NCI-H187 treated with DMSO at 0.1 percent for 48 hours (cell line): ENCODE measurements around the gene NFE2L3.
"Not testable (repeated sequence)": the region's sequence is repeated elsewhere in the genome, so short reads cannot be mapped to it uniquely, and the experiment has no call there.

Experiments used
- DNase-seq: peaks from one replicate; lab custom pipeline; 2025; lab: John Stamatoyannopoulos, UW

The NFE2L3 gene

DNA sequence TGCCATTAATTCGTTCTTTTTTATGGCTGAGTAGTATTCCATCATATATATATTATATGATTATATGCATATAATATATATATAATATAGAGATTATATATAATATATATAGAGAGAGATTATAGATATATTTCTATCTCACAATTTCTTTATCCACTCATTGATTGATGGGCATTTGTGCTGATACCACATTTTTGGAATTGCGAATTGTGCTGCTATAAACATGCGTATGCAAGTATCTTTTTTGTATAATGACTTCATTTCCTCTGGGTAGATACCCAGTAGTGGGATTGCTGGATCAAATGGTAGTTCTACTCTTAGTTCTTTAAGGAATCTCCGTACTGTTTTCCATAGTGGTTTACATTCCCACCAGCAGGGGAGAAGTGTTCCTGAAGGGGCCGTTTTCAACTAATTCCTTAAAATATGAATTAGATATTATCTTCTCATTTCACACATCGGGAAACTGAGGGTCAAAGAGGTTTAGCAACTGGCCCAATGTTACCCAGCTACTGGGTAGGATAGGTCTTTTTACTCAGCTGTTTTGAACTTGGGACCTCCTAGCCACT lies 16.5 kb downstream of the NFE2L3 start:
- no peak for DNase-seq

DNA sequence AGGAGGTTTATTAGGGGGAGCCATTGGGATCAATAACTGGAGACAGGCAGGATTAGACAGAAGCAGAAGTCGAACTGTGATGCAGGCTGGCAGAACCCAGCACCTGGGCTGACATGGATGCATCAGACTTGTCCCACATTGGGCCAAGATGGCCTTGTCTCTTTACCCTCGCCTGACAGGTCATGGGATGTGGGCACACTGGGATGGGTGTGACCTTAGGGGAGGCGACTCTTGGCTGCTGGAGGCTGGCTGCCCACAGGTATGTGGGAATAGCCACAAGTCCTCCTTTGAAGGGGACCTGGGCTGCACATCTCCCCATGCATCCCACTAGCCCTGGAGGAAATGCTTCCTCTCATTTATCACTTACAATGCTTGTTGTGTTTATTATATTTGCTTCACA lies 17.3 kb downstream of the NFE2L3 start:
- DNase-seq = no peak

DNA sequence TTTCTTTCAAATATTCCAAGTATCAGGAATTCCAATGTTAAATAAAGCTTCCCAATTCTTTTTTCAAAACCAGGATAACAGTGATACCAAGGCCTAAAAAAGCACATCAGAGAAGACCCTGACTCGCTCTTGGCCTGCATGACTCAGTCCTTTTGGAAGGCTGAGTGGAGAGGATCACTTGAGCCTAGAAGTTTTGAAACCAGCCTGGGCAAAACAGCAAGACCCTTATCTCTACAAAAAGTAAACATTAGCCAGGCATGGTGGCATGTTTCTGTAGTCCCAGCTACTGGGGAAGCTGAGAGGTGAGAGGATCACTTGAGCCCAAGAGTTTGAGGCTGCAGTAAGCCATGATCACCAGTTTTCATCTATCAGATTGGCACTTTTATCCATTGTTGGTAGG lies 18.7 kb downstream of the NFE2L3 start:
- DNase-seq = no peak

DNA sequence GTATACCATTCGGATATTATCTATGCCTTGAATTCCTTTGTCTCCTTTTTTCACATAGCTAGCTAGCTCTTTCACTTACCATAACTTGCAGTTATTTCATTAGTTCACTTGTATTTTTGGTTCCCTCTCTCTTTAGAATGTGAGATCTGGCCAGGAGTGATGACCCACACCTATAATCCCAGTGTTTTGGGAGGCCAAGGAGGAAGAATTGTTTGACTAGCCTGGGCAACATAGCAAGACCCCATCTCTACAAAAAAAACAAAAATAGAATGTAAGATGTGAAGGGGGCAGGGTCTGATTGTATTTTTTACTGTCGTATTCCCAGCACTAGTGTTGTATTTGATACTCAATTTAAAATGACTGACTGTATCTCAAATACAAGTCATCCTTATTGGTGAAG lies 19.6 kb downstream of the NFE2L3 start:
- no peak for DNase-seq

DNA sequence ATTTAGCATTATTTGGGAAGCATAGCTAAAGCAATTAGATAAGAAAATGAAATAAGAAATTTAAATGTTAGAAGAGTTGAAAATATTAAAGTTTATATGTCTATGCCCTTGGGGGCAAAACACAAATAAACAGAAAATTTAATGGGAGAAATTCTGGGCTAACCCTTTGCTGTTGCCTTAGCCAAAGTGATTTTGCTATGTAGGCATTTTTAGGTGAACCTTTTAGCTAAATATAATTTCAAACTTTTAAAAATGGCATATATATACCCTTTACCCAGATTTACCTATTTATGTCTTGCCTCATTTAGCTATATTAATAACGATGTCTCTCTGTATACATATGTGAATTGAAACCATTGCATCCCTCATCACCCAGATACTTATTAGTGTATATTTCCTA lies 20.1 kb downstream of the NFE2L3 start:
- no peak for DNase-seq

DNA sequence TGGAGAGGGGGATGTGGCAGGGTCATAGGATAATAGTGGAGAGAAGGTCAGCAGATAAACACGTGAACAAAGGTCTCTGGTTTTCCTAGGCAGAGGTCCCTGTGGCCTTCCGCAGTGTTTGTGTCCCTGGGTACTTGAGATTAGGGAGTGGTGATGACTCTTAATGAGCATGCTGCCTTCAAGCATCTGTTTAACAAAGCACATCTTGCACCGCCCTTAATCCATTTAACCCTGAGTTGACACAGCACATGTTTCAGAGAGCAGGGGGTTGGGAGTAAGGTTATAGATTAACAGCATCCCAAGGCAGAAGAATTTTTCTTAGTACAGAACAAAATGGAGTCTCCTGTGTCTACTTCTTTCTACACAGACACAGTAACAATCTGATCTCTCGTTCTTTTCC lies 23.9 kb downstream of the NFE2L3 start:
- not testable (repeated sequence) for DNase-seq

DNA sequence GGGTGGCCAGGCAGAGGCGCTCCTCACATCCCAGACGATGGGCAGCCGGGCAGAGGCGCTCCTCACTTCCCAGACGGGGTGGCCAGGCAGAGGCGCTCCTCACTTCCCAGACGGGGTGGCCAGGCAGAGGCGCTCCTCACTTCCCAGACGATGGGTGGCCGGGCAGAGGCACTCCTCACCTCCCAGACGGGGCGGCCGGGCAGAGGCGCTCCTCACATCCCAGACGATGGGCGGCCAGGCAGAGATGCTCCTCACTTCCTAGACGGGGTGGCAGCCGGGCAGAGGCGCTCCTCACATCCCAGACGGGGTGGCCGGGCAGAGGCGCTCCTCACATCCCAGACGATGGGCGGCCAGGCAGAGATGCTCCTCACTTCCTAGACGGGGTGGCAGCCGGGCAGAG lies 24.7 kb downstream of the NFE2L3 start:
- not testable (repeated sequence) for DNase-seq

DNA sequence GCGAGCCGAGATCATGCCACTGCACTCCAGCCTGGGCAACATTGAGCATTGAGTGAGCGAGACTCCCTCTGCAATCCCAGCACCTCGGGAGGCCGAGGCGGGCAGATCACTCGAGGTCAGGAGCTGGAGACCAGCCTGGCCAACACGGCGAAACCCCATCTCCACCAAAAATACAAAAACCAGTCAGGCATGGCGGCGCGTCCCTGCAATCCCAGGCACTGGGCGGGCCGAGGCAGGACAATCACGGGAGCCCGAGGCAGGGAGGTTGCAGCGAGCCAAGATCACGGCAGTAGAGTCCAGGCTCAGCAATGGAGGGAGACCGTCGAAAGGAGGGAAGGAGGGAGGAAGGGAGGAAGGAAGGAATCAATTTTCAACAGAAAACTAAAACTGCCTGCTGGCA lies 25.3 kb downstream of the NFE2L3 start:
- DNase-seq = not testable (repeated sequence)

DNA sequence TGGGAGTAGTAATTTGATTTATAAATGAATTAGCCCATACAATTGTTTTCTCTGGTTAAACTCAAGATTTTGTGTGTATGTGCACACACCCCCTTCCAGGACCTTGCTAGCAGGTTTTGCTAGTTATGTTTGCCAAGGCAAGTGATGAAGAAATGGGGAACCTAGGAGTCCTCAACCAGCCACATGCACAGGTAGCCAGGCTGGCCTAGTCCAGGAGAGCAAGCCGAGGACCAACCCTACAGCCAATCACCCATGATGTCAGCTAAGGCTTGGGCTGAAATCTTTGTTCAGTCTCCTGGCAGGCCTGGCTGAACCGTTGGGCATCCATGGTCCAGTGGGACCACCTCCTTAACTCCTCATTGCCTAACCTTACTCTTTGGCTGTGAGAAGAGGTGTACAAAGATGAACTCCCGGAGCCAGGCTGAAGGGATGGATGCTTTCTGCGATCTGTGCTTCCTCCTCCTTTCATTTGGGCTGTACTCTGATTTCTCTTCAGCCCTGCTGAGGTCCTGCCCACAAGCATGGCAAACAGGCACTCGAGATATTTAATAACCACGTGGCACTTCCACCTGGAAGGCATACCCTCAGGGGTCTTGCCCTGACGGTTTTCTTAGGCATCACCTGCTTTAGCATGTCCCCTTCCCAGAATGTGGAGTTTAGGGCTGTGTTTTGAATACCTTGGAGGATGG lies 26.4 kb downstream of the NFE2L3 start:
- no peak for DNase-seq

DNA sequence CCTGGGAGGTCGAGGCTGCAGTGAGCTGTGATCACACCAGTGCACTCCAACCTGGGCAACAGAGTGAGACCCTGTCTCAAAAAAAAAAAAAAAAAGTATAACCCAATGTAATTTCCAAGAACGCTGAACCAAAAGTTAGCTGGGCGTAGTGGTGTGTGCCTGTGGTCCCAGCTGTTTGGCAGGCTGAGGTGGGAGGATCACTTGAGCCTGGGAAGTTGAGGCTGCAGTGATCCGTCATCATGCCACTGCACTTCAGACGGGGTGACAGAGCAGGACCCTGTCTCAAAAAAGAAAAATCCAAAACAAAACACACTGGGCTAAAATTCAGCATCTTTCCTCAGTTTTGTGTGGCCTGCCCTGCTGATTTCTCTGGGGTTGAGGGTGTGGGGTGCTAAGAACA lies 27.4 kb downstream of the NFE2L3 start:
- no peak for DNase-seq

DNA sequence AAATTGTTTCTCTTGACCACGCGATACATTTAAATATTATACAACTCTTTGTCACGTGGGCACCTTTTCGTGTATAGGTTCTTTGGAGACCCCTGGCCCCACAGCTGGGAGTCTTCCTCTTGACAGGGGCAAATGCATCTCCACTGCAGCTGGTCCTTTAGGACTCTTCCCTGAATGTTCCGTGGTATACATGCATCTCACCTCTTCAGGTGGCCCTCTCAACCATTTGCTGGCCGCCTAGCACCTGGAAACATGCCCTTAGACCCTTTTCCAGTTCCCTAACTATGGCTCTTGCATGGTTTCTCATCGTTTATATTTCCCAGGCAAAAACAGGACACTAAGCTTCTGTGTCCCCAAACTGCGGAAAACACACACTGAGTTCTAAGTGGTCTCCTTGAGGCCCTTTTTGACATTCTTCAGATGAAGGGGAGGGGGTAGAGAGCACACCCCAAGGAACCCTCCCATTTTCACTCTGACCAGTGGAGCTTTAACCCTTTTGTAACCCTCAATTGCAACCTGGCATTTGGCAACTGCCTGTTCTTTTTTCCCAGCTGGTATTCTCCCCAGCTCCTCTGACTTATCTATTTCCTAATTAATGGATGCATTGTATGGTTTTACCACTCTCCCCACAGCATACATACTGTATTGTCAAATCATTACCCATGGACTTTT lies 28.0 kb downstream of the NFE2L3 start:
- no peak for DNase-seq

DNA sequence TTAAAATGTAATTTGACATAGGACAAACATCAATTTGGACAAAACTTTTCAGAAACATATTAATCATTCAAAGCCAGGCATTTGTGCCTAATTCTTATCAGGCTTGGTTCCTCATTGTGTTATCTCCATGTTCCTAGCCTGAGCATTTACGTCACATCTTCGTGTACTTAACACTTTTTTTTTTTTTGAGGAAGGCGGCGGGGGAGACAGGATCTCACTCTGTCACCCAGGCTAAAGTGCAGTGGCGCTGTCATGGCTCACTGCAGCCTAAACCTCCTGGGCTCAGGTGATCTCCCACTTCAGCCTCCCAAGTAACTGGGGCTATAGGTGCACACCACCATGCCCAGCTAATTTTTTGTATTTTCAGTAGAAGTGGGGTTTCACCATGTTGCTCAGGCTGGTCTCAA lies 28.8 kb downstream of the NFE2L3 start:
- no peak for DNase-seq

DNA sequence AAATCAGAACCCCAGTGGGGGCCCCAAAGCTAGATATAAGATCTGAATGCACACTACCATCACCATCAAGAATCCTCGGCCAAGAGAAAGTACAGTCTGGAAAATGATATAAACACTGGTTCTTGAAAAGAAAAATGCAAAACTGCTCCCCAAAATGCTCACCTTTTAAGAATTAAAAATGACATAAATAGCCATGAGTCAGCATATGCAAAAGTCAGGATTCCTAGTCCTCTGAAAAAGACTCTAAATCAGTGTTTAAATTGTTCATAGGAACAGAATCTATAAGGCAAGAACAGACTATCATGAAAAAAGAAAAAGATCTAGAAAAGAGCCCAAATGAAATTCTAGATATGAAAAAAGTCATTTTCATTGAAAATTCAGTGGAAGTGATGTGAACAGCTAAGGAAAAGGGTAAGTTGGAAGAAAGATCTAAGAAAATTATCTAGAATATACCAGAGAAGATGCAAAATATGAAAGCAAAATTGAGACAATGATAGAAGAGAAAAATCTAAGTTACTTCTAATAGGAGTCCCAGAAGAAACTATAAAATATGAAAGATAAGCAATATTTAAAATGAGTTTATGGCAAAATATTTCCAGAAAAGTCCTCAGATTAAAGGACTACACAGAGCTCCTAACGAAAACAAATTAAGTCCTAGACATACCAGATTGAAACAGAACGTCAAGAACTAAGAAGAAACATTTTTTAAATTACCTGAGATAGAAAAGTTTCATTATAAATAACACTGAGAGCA lies 29.7 kb downstream of the NFE2L3 start:
- DNase-seq = no peak

DNA sequence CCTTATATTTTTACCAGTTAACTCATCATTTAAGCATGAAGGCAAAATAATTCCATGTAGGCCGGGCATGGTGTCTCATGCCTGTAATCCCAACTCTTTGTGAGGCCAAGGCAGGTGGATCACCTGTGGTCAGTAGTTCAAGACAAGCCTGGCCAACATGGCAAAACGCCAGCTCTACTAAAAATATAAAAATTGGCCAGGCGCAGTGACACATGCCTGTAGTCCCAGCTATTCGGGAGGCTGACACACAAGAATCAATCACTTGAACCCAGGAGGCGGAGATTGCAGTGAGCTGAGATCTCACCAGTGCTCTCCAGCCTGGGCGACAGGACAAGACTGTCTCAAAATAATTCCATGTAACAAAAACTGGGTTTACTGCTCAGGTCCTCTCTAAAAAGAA lies 30.3 kb downstream of the NFE2L3 start:
- DNase-seq = no peak

DNA sequence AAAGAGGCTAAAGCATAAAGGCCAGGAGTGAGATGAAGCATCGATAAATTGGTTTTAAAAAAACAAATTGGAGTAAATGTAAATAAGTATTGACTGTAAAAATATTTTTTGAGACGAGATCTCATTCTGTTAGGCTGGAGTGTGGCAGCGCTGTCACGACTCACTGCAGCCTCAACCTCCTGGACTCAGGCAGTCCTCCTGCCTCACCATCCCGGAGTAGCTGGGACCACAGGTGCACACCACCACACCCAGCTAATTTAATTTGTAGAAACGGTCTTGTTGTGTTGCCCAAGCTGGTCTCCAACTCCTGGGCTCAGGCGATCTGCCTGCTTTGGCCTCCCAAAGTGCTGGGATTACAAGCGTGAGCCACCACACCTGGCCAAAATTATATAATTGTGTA lies 30.7 kb downstream of the NFE2L3 start:
- no peak for DNase-seq

DNA sequence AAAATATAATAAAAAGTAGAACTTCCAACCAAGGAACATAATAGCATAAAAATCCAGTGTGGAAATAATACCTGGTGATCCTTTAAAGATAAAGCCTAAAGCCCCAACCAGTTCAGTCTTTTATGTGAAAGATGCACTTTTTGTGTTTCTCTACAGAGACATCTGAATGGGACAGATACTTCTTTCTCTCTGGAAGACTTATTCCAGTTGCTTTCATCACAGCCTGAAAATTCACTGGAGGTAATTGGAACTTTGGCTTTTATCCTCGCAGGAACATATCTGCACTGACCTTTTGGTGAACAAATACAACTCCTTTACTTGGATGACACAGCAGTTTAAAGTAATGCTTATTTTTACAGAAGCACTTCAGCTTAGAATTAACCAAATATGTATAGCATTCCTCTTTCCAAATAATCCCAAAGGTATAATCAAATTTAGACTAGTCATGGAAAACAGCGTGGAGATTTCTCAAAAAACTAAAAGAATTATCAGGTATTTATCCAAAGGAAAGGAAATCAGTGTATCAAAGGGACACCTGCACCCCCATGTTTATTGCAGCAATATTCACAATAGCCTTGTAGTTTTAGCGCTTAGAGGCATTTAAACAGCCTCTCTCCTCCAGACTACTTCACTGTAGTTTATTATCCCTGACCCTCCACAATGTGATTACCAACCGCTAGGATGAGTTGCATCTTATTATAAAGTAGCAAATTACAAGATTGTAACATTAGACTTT lies 31.7 kb downstream of the NFE2L3 start:
- DNase-seq = no peak

DNA sequence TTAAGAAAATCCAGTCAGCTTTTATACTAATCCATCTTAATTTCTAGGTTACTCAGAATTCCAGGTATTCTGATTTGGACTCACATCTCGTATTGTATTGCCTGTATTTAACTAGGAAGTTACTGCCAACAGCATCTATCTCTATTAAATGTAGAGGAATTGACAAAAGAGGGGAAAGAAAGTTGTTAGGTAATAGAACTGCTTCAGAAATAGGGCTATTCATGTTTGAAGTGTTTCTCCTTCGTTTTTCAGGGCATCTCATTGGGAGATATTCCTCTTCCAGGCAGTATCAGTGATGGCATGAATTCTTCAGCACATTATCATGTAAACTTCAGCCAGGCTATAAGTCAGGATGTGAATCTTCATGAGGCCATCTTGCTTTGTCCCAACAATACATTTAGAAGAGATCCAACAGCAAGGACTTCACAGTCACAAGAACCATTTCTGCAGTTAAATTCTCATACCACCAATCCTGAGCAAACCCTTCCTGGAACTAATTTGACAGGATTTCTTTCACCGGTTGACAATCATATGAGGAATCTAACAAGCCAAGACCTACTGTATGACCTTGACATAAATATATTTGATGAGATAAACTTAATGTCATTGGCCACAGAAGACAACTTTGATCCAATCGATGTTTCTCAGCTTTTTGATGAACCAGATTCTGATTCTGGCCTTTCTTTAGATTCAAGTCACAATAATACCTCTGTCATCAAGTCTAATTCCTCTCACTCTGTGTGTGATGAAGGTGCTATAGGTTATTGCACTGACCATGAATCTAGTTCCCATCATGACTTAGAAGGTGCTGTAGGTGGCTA lies 32.5 kb downstream of the NFE2L3 start:
- DNase-seq = not testable (repeated sequence)

DNA sequence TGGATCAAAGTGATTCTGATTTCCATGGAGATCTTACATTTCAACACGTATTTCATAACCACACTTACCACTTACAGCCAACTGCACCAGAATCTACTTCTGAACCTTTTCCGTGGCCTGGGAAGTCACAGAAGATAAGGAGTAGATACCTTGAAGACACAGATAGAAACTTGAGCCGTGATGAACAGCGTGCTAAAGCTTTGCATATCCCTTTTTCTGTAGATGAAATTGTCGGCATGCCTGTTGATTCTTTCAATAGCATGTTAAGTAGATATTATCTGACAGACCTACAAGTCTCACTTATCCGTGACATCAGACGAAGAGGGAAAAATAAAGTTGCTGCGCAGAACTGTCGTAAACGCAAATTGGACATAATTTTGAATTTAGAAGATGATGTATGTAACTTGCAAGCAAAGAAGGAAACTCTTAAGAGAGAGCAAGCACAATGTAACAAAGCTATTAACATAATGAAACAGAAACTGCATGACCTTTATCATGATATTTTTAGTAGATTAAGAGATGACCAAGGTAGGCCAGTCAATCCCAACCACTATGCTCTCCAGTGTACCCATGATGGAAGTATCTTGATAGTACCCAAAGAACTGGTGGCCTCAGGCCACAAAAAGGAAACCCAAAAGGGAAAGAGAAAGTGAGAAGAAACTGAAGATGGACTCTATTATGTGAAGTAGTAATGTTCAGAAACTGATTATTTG lies 33.3 kb downstream of the NFE2L3 start:
- DNase-seq = no peak

DNA sequence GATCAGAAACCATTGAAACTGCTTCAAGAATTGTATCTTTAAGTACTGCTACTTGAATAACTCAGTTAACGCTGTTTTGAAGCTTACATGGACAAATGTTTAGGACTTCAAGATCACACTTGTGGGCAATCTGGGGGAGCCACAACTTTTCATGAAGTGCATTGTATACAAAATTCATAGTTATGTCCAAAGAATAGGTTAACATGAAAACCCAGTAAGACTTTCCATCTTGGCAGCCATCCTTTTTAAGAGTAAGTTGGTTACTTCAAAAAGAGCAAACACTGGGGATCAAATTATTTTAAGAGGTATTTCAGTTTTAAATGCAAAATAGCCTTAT lies 33.8 kb downstream of the NFE2L3 start:
- no peak for DNase-seq

DNA sequence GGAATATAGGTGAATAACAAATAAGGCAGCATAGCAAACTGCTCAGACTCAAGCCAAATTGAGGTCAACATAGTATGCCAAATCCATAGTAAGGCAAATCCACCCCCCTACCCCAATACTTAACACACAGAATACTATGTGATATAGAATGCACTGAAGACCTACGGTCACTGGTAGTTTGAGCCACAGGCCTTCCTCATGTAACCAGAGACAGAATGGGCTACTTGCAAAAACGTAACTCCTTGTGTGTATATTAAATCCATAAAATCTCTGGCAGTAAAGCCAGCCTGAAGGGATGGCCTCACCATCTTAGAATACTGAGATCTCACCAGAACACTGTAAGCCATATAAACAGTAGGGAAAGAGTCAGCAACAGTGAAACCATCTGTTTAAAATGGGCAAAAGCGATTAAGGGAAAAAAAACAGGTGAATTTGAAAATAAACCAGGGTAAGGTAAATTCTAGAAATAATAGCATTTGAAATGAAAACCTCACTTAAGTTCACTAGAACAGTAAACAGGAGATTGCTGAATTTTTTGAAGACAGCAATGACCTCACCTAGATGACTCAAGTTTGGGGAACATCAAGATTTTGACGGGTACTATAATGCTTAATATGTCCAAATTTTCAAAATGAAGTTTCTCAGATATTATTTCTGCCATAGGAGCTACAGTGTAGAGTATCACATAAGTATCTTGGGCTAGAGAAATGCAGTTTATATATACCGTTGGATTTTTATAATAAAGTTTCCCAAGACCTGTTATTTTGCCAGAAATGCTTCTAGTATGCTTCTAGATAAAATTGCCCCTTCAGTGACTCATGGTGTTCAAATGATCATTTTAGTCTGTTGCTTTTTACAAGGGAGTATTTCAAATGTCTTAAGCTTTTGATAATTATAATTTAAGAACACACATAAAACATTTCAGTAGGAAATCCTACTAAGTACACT lies 34.6 kb downstream of the NFE2L3 start:
- no peak for DNase-seq
